Measurements from ENCODE around the gene AKT3. TPM values are rescaled to one million over a fixed set of nuclear protein-coding genes. Genes with fewer than 3 reads are reported as not detected.

The AKT3 gene
- total and polyA plus RNA-seq, 3 donors from 2014 or later: 32.3 to 70.9 (median 61.8) TPM

DNA sequence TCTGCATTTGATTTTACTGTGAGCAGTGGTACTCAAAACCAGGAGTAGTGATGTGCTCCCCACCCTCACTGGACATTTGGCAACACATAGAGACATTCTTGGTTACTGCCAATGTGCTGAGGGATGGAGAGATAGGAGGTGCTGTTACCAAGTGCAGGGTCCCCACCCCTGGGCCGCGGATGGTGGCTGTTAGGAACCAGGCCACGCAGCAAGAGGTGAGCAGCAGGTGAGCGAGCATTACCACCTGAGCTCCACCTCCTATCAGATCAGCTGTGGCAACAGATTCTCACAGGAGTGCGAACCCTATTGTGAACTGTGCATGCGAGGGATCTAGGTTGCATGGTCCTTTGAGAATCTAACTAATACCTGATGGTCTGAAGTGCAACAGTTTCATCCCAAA lies 95.7 kb downstream of the AKT3 start:
- Histone ChIP-seq H3K36me3 (ENCODE audit: low read depth, missing control alignments) (no peaks in the 10 kb centered on the region), H3K9me3 (no peaks in the 10 kb centered on the region), H3K4me1 (no peaks in the 10 kb centered on the region), H3K27ac (no peak overlapping the region), H3K27me3 (no peaks in the 10 kb centered on the region), H3K4me3 (no peak overlapping the region)
- no peak for TF ChIP-seq POLR2A (IDR thresholded peaks at IDR 0.05)
- TF ChIP-seq, protein P1, sequence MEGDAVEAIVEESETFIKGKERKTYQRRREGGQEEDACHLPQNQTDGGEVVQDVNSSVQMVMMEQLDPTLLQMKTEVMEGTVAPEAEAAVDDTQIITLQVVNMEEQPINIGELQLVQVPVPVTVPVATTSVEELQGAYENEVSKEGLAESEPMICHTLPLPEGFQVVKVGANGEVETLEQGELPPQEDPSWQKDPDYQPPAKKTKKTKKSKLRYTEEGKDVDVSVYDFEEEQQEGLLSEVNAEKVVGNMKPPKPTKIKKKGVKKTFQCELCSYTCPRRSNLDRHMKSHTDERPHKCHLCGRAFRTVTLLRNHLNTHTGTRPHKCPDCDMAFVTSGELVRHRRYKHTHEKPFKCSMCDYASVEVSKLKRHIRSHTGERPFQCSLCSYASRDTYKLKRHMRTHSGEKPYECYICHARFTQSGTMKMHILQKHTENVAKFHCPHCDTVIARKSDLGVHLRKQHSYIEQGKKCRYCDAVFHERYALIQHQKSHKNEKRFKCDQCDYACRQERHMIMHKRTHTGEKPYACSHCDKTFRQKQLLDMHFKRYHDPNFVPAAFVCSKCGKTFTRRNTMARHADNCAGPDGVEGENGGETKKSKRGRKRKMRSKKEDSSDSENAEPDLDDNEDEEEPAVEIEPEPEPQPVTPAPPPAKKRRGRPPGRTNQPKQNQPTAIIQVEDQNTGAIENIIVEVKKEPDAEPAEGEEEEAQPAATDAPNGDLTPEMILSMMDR (IDR thresholded peaks at IDR 0.05): no peak
- DNase-seq: no peak
- intact Hi-C loops (cut with DNase I; ENCODE audit: low total_unique reads): no loop called here
- WGBS, 2 donors: 88 to 93% methylated on average over 6 of the region's 6 CpGs

DNA sequence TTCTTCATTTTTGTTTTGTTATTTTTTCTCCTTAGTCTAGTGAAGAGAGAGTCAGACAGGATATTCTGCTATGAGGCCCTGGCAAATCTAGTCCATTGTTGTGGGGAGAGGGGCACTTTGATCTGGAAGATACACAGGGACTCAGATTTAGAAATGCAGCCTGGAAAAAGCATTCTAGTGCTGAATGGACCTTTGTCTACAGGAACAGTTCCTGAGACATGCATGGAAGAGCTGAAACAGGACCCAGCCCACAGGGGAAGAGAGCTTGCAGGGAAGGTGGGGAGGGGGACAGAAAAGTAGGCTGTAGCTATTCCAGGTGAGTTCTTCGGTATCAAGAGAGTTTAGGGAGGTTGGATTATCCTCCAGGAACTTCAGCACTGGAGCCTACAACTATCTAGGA lies 98.5 kb downstream of the AKT3 start:
- Histone ChIP-seq H3K9me3 (no peaks in the 10 kb centered on the region), H3K27me3 (no peaks in the 10 kb centered on the region), H3K27ac (no peak overlapping the region), H3K4me1 (no peaks in the 10 kb centered on the region), H3K4me3 (no peak overlapping the region), H3K36me3 (ENCODE audit: low read depth, missing control alignments) (no peaks in the 10 kb centered on the region)
- intact Hi-C loops (cut with DNase I; ENCODE audit: low total_unique reads): no loop called here
- TF ChIP-seq, protein P1 (IDR thresholded peaks at IDR 0.05): no peak
- no peak for TF ChIP-seq POLR2A (IDR thresholded peaks at IDR 0.05)
- WGBS, 2 donors: 85 to 100% methylated on average over 1 of the region's 1 CpG
- DNase-seq: no peak

DNA sequence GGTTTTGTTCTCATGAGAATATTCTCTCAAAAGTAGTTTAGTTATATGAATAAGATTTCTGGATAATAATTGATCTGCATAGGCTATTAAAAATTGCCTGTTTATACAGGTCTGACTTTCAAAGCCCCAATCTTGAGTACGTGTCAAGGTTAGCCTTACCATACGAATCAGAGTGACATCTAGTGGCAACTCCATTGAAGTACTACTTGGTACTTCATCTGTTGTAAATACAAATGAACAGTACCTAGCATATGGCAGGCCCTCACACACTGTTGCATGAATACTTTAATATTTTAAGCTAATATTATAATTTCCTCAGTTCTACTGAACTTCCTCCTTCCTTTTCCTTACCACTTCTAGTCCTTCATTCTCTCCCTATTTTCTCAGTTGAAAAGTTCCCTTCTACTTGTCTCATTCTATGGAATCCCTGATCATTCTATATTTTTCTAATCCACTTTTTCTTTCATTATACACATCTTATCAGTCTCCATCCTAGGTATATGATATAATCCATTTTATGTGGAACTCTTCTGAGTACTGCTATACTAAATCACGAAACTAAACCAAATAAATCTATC lies 101.2 kb downstream of the AKT3 start:
- Histone ChIP-seq H3K4me3 (no peak overlapping the region), H3K36me3 (ENCODE audit: low read depth, missing control alignments) (no peaks in the 10 kb centered on the region), H3K27ac (no peak overlapping the region), H3K4me1 (no peaks in the 10 kb centered on the region), H3K9me3 (no peaks in the 10 kb centered on the region), H3K27me3 (no peaks in the 10 kb centered on the region)
- WGBS, 2 donors: 39 to 49% methylated on average over 3 of the region's 3 CpGs
- DNase-seq: peak; percentile 35
- TF ChIP-seq, protein P1 (IDR thresholded peaks at IDR 0.05): peak; percentile 53 to 69 (median 69)
- TF ChIP-seq POLR2A (IDR thresholded peaks at IDR 0.05): no peak
- intact Hi-C loops (cut with DNase I; ENCODE audit: low total_unique reads): no loop called here

DNA sequence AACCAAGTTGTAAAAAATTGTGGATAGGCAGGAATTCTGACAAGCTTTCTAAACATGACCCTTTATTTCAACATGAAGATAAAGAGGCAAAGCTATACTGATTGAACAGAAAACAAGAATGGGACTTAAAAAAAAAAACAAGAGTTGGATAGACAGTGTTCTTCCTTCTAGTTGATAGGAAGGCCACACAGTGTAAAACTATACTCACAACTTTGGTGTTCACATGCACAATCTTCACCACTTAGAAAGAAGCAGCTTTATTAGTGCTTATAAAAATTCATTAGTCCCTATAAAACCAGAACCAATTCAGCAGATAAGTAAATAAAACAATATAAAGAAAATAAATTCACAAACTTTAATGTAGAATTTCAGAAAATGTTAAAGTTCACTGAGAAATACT lies 101.8 kb downstream of the AKT3 start:
- no peaks in the 10 kb centered on the region for H3K9me3 ChIP-seq
- intact Hi-C loops (cut with DNase I; ENCODE audit: low total_unique reads): no loop called here
- DNase-seq: no peak
- no peaks in the 10 kb centered on the region for H3K27me3 ChIP-seq
- no peaks in the 10 kb centered on the region for H3K36me3 ChIP-seq (ENCODE audit: low read depth, missing control alignments)
- no peak for TF ChIP-seq POLR2A (IDR thresholded peaks at IDR 0.05)
- TF ChIP-seq, protein P1 (IDR thresholded peaks at IDR 0.05): no peak
- H3K4me1 ChIP-seq: no peaks in the 10 kb centered on the region
- no peak overlapping the region for H3K4me3 ChIP-seq
- H3K27ac ChIP-seq: no peak overlapping the region

DNA sequence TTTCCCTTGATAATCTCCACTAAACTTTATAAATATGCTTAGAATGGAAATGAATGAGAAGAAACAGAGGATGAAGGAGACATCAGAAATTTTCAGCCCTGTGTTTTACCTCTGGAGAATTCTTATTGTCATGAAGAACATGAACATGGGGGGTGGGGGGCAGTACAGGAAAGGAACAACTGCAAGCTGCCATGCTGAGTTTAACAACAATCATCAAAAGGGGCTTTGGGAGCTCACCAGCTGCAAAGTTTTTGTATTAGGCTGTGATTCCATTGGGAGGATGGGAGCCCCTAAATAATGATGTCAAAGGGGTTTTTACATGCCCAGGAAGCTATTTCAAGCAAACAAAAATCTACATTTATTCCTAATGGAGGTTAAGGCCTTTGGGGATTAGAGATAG lies 103.3 kb downstream of the AKT3 start:
- Histone ChIP-seq H3K9me3 (no peaks in the 10 kb centered on the region), H3K27ac (no peak overlapping the region), H3K27me3 (no peaks in the 10 kb centered on the region), H3K36me3 (ENCODE audit: low read depth, missing control alignments) (no peaks in the 10 kb centered on the region), H3K4me3 (no peak overlapping the region), H3K4me1 (no peaks in the 10 kb centered on the region)
- no peak for DNase-seq
- TF ChIP-seq POLR2A (IDR thresholded peaks at IDR 0.05): no peak
- TF ChIP-seq, protein P1 (IDR thresholded peaks at IDR 0.05): no peak
- intact Hi-C loops (cut with DNase I; ENCODE audit: low total_unique reads): no loop called here
